ENCODE results near the gene FBLN7. TPM values are rescaled to one million over a fixed set of nuclear protein-coding genes. Genes with fewer than 3 reads are reported as not detected.

FBLN7 gene
- 10 to 100 TPM in 1 of 4 donors, 1 to 10 TPM in 3; 4.4 to 11.8 (median 7.9) TPM for total RNA-seq

- TF ChIP-seq CTCF (IDR thresholded peaks at IDR 0.05): no peak
- TF ChIP-seq POLR2A (IDR thresholded peaks at IDR 0.05): no peak
- peak within 1 kb of the TSS; percentile 17 to 19 for H3K27ac ChIP-seq
Measured at GRCh38 chr2:112138159-112139032, at the start of gene FBLN7. TSS of gene FBLN7 (plus strand) at chr2:112138385. CDS start at chr2:112138656, 271 bp downstream.

GRCh38 chr2:112089375-112089774 is 48.8 kb upstream of the FBLN7 start:
- no peak overlapping the region for H3K27ac ChIP-seq
- no peaks in the 10 kb centered on the region for H3K27me3 ChIP-seq
- no peaks in the 10 kb centered on the region for H3K4me1 ChIP-seq
- no peak overlapping the region for H3K4me3 ChIP-seq
- H3K9me3 ChIP-seq: no peaks in the 10 kb centered on the region
- intact Hi-C loops (cut with DNase I; ENCODE audit: low total_unique reads): no loop called here
- no peak for DNase-seq
- TF ChIP-seq POLR2A (IDR thresholded peaks at IDR 0.05) (no peak), CTCF (IDR thresholded peaks at IDR 0.05) (no peak)
- no peaks in the 10 kb centered on the region for H3K36me3 ChIP-seq

More at GRCh38 chr2:112138159-112139032, at the start of gene FBLN7:
- H3K36me3 ChIP-seq: no peaks in the 10 kb centered on the region
- H3K4me1 ChIP-seq: no peaks in the 10 kb centered on the region
- H3K27me3 ChIP-seq: no peaks in the 10 kb centered on the region
- DNase-seq: no peak
- no peaks in the 10 kb centered on the region for H3K9me3 ChIP-seq
- H3K4me3 ChIP-seq: peak within 1 kb of the TSS; percentile 26 to 40
- intact Hi-C loops (cut with DNase I; ENCODE audit: low total_unique reads): no loop called here

- DNase-seq: no peak
- intact Hi-C loops (cut with DNase I; ENCODE audit: low total_unique reads): no loop called here
- H3K36me3 ChIP-seq: no peaks in the 10 kb centered on the region
- H3K27me3 ChIP-seq: no peaks in the 10 kb centered on the region
- TF ChIP-seq POLR2A (IDR thresholded peaks at IDR 0.05): no peak
- TF ChIP-seq CTCF (IDR thresholded peaks at IDR 0.05): no peak
- H3K9me3 ChIP-seq: no peaks in the 10 kb centered on the region
- no peaks in the 10 kb centered on the region for H3K4me1 ChIP-seq
- peak overlapping the region in 1 of 2 donors; percentile 26 for H3K27ac ChIP-seq
- no peak overlapping the region for H3K4me3 ChIP-seq
Measured at GRCh38 chr2:112092286-112093041, 45.7 kb upstream of the FBLN7 start.

- no peaks in the 10 kb centered on the region for H3K4me1 ChIP-seq
- no peaks in the 10 kb centered on the region for H3K9me3 ChIP-seq
- no peak for DNase-seq
- peak overlapping the region in 1 of 2 donors; percentile 26 for H3K27ac ChIP-seq
- TF ChIP-seq CTCF (IDR thresholded peaks at IDR 0.05): no peak
- no peak for TF ChIP-seq POLR2A (IDR thresholded peaks at IDR 0.05)
- no peak overlapping the region for H3K4me3 ChIP-seq
- H3K27me3 ChIP-seq: no peaks in the 10 kb centered on the region
- intact Hi-C loops (cut with DNase I; ENCODE audit: low total_unique reads): no loop called here
- H3K36me3 ChIP-seq: no peaks in the 10 kb centered on the region
Measured at GRCh38 chr2:112093216-112093615, 45.0 kb upstream of the FBLN7 start.

GRCh38 chr2:112095681-112096080 is 42.5 kb upstream of the FBLN7 start:
- DNase-seq: no peak
- H3K4me1 ChIP-seq: no peaks in the 10 kb centered on the region
- no peaks in the 10 kb centered on the region for H3K27me3 ChIP-seq
- no peaks in the 10 kb centered on the region for H3K9me3 ChIP-seq
- intact Hi-C loops (cut with DNase I; ENCODE audit: low total_unique reads): no loop called here
- no peaks in the 10 kb centered on the region for H3K36me3 ChIP-seq
- peak overlapping the region in 1 of 2 donors; percentile 40 for H3K27ac ChIP-seq
- H3K4me3 ChIP-seq: no peak overlapping the region
- no peak for TF ChIP-seq CTCF (IDR thresholded peaks at IDR 0.05)
- TF ChIP-seq POLR2A (IDR thresholded peaks at IDR 0.05): no peak
